HUDEP-2 (cell line): ENCODE data around the gene BDH1.
A peak's percentile ranks its signal among the peaks of the same experiment; 100 is the strongest.
"Not testable (repeated sequence)": the region's sequence is repeated elsewhere in the genome, so short reads cannot be mapped to it uniquely, and the experiment has no call there.

Experiments
- DNase-seq, 76 experiments: peaks; one replicate each; lab custom pipeline; 2025; ENCODE audit not compliant: unreplicated experiment in 76 of 76; lab: John Stamatoyannopoulos, UW

The BDH1 gene

DNA sequence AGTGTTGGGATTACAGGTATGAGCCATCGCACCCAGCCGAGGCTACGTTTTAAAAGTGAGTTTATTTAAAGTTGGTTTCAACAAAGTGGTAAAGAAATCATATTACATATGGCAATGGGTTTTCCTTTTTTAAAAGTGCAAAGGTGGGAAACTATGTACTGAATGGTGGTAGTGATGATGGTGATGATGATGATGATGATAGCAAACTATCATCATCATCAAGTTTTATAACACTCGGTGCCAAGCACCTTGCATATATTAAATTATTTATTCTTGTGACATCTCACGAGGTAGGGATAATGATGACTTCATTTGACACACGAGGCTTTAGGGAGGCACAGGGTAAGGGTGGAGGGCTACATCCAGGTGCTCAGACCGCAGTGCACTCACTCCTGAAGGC lies 64.3 kb downstream of the BDH1 start:
- DNase-seq = no peak

DNA sequence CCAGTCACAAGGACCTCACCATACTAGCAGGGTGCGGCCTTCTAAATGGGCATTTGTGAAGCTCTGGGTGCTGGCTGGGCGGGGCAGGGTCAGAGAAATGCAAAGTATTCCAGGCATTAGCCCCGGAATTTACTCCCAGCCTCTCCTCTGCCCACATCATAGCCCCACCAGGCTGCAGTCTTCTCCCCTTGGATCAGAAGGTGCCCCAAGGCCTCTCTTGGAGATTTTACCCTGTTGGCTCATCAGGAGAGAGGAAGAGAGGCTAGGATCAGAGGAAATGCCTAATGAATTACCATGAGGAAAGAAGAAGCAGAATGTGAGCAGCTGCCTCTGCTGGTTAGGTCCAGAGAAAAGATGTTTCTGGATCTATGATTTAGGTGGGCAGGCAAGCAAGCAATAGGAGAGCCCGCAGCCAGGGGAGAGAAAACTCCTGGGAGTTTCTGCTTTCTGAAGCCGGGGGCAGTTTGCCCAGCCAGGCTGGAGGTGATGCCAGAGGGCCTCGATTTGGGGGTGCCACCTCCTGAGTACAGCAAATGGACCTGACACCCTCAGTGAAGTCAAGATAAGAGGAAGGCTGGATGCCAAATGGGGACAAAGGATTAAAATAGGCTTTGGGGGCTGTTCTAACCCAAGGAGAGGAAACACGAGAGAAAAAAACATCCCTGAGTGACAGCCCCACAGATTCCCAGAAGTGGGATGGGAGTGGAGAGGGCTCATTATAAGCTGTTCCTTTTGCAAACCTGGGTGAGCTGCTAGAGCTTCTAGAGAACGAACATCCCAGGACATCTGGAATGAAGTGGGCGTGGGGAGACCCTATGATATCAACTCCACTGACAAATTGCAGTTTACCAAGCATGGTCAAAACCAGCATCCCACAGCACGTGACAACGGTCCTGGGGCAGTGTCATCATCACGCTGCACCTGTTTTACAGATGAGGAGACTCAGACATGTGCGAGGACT lies 65.4 kb downstream of the BDH1 start:
- DNase-seq = no peak

DNA sequence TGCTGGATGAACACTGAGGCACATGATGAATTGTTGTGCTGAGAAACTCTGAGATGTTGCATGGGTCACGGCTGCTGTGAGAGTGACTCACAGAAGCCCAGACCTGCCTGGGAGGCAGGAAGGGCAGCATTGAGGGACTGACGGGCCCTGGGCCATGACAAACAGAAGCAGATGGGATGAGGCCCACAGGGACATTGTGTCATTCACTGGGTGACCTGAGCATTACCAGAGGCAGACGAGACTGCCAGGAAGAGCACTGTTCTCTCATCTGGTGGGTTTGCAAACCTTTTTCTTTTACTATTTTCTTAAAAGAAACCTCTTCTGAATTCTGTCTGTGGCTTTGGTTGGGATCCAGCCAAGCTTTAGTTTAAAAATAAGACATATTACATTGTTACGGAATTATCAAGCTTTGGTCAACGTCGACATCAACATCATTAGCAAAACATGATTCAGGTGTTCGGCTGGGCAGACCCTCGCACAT lies 67.8 kb downstream of the BDH1 start:
- DNase-seq = no peak

DNA sequence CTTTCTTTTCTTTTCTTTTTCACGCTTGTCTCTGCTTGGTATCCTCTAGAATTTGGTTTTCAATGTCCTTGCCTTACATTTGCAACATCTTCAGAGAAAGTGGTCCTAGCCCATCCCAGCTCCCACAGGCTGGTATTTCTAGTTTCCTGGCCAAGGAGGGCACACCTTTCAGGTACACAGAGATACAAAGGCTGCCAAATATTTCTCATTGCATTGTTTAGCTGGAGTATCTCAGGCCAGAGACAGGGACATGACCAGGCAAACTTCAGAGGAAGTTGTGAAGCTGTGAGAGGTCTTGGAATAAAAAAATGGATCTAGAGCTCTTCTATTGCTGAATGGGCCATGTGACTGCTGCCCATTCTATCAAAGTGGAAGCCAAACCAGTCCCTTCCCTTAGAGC lies 68.9 kb downstream of the BDH1 start:
- DNase-seq = no peak

DNA sequence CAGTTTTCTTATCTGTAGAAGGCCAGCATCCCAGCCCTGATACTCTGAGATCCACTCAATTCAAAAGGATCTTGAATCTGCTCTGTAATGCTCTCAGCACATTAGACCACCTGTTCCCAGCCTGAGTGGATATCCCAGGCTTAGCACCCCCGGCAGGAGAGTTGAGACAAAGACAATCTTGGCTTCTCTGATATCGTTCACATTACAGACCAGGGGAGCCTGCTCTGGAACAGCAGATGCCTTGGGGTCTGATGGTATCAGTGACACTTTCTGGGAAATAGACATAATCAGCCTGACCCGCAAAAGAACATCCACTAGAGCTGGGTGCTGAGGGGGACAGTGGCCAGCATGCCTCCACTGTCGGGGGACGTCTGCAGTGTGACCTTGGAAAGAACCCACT lies 70.6 kb downstream of the BDH1 start:
- peak in 1 of 76 experiments; percentile 8 for DNase-seq

DNA sequence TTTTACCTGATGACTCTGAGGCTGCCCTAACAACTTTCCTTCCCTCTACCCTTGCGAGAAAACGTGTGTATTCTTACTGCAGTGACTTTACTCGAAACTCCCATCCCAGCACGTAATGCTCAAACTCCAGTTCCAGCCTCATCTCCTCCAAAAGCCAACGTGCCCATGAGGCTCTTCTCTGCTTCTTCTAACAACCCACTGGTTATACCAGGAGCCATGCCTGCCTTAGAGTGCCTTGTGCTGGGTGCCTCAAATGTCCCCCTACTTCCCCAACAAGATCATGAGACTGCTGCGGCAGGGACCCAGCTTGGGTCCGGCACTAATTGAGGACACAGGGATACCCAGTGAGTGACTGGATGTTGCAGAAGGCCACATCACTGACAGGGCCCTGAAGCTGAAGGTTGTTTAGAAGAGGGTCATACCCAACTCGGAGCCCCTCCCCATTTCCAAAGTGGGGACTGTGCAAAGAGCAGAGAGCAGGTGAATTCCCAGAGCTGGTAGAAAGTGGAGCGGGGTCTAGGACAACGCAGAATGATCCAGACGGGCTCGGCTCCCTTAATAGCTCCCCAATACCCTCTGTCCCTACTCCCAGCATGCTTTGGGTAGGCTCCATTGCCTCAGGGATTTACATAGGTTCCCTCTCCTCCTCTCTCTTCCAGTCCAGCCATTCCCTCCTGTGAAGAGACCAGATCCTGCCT lies 71.4 kb downstream of the BDH1 start:
- DNase-seq = no peak

DNA sequence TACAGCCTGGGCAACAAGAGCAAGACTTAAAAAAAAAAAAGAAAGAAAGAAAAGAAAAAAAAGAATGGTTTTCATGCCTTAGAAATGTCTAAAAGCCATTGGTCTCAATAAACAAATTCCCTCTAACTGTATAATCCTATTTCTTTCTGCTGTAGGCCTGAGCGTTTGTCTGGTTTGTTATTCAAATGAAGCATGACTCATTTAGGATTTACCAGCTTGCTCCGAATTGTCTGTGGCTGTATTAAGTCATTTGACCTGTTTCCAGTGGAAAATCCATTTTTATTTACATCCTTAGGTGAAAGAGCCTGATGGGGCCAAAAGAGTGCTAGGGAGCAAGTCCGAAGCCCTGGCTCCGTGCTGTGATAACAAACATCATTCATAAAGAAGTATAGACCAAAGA lies 73.8 kb downstream of the BDH1 start:
- DNase-seq = no peak

DNA sequence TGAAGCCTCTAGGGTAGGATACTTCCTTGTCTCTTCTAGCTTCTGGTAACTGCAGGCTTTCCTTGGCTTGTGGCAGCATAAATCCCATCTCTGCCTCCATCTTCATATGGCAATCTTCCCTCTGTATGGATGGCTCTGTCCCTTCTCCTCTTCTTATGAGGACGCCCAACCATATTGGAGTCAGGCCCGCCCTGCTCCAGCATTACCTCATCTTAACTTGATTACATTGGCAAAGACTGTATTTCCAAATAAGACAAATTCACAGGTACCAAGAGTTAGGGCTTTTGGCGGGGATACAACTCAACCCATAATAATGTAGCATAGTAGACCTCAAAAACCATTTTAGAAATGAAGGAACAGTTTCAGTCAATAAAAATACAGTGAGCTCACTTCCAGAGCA lies 75.4 kb downstream of the BDH1 start:
- no peak for DNase-seq

DNA sequence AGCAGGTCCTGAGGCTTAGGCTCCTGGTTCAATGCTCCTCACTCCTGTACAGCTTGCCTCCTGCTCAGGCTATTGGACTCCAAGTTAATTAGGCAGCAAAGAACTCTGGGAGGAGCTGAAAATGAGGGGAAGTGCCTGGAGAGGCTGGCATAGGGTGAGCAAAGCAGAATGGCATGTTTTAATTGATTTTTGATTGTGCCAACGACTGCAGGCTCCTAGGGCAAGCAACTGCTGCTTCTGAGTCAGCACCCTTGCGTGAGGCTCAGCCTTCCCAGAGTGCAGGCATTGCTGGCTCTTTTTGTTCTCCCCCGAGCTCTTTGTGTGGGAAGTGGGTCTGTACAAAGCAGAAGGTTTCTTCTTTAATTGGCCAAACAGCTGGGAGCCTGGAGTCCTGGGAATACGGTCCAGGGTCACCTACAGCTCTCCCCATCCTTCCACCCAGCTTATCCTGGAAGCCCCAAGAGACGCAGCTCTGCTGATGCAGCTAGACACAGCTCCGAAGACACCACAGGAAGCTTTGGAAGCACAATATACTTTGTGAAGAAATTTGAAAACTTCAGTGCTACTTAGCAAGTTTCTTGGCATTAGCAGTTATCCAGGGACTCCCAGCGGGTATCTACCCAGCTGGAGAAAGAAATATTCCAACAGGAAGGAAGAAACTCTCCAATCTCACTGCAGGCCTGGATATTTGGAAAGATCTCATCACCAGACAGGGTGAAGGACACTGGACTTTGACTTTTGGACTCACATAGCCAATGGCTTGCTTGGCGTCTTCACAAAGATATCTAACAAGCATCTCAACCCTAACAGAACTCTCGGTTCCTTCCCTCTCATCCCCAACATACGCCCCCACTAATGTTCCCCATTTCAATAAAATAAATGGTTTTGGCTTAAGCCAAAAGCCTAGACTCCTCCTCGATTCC lies 76.8 kb downstream of the BDH1 start:
- no peak for DNase-seq

DNA sequence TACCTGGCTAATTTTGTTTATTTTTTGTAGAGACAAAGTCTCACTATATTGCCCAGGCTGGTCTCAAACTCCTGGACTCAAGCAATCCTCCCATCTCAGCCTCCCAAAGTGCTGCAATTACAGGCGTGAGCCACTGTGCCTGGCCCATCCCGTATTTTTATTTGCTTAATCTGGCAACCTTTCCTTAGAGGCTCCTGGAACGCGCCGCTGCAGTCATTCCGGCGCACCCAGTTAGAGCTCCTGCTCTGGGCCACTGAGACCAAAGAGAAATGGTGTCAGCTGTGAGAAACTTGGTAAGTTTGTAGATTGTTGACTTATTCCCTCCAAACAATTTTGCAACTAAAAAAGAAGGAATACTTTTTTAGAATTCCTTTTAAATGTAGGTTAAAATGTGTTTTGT lies 78.0 kb downstream of the BDH1 start:
- not testable (repeated sequence) for DNase-seq

DNA sequence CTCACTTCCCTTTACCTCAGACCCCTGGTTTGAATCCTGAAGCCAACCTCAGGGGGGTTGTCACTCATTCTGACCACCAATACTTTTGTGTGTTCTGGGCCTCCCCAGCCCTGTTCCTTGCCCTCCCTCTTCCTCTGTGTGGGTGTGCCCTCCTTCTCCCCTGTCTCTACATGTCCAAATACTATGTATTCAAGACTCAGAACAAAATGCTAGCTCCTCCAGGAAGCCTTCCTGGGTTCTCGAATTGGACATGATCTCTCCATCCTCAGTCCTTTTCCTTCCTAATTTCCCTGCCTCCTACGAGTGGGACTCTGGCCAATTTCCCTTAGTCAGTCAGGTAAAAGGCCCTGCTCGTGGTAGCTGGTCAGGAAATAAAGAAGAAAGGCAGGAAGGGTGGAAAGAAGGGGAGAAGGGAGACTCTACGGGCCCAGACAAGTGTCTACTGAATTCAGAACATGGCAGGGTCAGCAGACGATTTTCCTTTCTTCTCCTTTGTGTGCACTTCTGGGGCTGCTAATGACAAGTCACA lies 79.7 kb downstream of the BDH1 start:
- DNase-seq = no peak

DNA sequence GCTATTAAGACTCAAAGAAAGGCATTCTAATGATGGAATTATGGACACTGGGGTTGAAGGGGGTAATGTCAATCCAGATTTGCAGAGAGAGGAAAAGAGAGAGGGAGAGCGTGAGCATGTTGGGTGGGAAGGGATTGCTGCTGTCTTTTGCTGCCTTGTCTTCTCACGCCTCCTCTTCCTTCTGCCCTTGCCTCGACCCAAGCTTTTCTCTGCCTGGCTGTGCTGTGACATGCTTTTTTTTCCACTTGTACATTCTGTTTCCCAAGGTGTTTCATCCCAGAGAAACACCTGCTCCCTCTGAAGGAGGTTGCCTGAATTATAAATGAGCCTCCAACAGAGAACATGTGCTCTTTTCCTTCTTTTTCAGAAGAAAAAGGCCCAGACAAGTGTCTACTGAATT lies 80.3 kb downstream of the BDH1 start:
- no peak for DNase-seq

DNA sequence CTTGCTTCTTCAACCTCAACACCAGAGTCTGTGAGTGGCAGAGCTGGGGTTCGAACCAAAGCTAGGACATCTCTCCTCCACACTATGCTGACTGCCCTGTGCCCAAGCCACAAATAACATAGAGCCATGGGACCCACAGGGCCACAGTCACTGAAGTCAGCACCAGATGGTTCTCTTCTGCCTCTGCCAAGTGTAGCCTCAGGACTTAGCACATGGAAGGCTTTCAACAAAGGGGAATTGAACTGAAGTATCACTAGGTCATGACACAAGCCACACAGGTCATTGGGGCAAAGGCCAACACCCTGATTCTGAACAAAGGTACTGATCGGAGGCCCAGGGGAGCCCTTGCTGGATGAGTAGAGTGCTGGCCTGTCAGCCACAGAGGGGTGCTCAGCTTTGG lies 83.6 kb downstream of the BDH1 start:
- no peak for DNase-seq

DNA sequence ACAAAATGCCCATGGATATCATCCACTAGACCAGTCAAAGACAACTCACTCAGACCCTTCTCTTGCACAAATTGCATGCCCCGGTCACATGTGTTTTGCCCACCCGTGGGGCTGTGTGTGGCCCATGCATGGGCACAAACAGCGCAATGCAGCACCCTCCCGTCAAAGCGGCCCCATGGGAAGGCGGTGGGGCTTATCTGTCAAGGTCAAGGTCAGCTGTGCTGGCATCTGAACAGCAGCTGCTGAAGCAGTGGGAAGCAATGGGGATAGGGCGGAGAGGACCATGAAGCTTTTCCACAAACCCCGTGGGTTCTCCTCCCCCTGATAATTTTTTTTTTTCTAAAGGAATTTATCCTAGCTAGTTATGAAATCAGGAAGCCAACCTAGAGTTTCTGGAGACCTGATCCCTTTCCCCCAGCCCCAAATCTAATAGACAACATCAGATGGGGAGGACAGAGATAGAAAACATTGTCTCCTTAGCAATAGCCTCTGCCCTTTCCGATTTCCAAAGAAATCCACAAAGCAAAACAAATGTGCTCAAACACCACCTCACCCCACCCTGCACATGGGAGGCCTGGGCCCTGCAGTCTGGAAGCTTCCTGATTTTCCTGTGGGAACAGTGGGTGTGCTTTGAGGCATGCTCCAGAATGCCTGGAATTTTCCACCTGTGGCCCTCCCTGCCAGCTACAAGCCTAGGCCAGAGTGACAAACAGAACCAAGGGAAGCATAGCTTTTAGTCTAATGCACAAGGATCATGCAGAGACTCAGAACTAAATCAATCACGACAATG lies 84.4 kb downstream of the BDH1 start:
- DNase-seq = no peak

DNA sequence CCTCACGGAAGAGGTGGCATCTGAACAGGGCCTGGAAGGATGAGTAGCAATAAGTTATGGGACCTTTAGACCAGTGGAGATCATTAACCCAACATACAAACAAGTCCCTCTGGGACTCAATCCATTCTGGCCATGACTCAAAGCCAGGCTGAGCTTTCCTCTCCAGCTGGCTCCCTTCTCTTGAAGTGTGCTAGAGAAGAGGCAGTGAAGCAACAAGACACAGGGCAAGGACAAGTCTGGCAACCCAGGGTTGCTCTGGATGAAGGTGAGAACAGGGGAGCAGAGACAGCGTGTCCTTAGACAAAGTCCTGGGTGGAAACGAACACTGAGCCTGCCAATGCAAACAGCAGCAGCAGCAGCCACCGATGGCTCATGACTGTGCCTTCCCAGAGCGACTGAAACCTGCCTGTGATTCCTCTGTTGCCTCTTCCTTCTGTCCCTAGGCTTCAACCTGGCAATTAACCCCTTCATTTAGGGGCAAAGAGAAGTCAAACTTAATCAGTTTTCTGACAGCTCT lies 86.8 kb downstream of the BDH1 start:
- no peak for DNase-seq

DNA sequence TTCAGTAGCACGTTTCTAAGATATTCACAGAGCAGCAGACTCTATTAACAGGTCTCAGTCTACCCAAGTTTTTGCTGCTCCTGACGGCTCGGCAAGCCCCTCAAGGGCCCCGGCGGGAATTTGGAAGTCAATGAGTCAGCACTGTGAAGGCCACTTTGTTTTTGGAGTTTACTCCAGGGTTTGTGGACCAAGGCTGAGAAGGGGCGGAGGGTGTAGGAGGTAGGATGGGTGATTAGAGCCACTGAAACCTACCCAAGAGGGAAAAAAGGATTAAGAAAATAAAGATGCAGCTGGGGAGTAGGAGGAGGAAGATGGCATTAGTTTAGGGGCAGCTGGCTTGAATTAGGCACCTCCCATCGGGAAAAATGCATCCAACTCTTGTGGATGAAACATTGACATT lies 87.6 kb downstream of the BDH1 start:
- DNase-seq = no peak

DNA sequence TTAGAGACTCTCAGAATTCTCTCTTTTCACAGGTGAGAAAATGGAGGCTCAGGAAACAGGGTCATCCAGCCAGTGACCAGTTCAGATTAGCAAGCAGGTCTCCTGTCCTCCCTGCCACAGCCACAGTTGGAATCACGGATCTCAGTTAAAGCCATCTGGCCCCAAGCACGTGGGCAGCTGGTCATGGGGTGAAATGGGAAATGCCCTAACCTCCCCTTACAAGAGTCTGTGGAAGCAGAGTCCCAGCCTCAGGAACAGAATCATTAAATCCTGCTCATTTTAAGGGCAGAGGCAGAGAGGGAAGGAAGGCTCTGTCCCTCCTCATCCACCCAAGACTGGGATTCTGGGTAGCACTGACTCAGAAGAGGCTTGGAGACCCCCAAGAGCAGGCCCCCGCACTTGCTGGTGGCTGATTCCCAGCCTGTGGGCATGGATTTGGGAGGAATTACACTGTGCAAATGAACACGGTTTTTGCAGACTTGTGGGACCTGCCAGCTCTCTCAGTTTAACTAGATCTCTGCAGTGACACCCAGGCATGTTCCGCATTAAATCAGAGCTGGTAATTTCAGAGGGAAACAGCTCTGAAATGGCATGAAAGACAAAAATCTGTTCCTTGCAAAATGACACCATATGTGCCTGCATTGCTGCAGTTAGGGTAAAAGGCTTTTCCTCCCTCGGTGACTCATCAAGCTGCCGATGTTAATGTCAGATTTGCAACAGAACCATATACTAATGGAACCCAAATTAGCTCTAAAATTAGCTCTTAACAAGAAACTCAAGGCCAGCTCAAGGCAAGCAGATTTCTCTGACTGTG lies 89.0 kb downstream of the BDH1 start:
- peak in 2 of 76 experiments; percentile 5 to 27 for DNase-seq

DNA sequence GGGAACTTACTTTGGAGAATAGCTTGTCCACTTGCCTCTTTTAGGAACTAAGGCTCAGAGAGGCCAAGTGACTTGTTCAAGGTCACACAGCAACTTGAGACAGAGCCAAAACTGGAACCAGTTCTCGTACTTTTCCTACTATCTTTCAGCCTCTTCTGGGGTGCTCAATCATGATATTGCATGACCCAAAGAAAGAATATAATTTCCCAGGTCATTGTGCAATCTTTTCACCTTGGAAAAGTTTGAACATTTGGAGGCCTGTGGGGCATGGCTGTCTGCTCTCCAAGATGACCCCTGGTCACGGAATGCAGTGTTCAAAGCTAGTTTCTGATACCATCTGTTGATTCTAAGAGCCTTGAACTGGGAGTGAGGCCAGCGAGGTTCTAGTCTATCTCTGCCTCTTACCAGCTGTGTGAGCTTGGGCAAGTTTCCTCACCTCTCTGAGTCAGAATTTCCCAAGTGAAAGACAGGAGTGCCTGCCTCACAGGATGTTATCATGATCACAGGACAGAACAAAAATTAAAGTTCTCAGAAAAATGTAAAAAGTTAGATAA lies 89.7 kb downstream of the BDH1 start:
- peak in 24 of 76 experiments; percentile 2 to 55 (median 32) for DNase-seq
